HCT116 (cell line): ENCODE data around the gene G6PC2. TPM values are rescaled to one million over a fixed set of nuclear protein-coding genes. Genes with fewer than 3 reads are reported as not detected.
"Not testable (repeated sequence)": the region's sequence is repeated elsewhere in the genome, so short reads cannot be mapped to it uniquely, and the experiment has no call there.

Source experiments
- ATAC-seq: fragments of 200-7000 bp; cut with Tn5 transposase; 2 replicates; pipeline ENCODE4 v1.9.1; 2020; ENCODE audit warnings: mild to moderate bottlenecking, moderate library complexity
- BruUV-seq: library from RNA; stranded (reverse); fragments of 400-500 nt; replicated peaks from 2 replicates; lab custom pipeline; 2021; lab: Mats Ljungman, UMichigan
- CTCF ChIA-PET: fragments of 300-600 bp; sonication (Branson Sonifier 250); formaldehyde crosslinking; loops from one replicate; lab custom pipeline; 2021; ENCODE audit warnings: antibody characterized with exemption; lab: Charles Lee
- POLR2A ChIA-PET: fragments of 300-600, 350-600 bp; sonication (Branson Sonifier 250); formaldehyde crosslinking; loops from one replicate; lab custom pipeline; 2021; ENCODE audit warnings: antibody characterized with exemption; lab: Charles Lee
- RAD21 ChIA-PET, 2 experiments: fragments of 300-600 bp; sonication (Branson Sonifier 250); formaldehyde crosslinking; loops; one replicate each; lab custom pipeline; 2023; ENCODE audit warnings: low total read pairs in 2 of 2; ENCODE audit not compliant: uncharacterized antibody in 2 of 2, unreplicated experiment in 2 of 2, low non-redundant PET in 1 of 2; lab: Charles Lee
- DNase-seq: peaks from one replicate; pipeline ENCODE4 v3.0.0-alpha.2; 2010; ENCODE audit warnings: low read depth, low spot score
- H2AFZ ChIP-seq: fragments of 200-600 bp; shearing (Covaris generic), sonication (generic); 2 replicates; pipeline ENCODE4 v1.6.1; 2017; ENCODE audit warnings: low read depth, mixed run types, mixed read lengths, antibody characterized with exemption, low read length; ENCODE audit not compliant: poor library complexity, severe bottlenecking
- H3K27ac ChIP-seq: 2 replicates; pipeline ENCODE4 v1.5.1; 2012; ENCODE audit warnings: low read depth, low read length
- H3K27me3 ChIP-seq: fragments of 200-600 bp; sonication (generic); 2 replicates; pipeline ENCODE4 v1.6.1; 2016; ENCODE audit warnings: mixed run types, low read length, mixed read lengths; ENCODE audit not compliant: insufficient read depth
- H3K36me3 ChIP-seq, 2 experiments: fragments of 200-500 bp in 1 of 2; fragments of 200-600 bp in 1 of 2; sonication (Bioruptor generic) in 1 of 2; sonication (generic) in 1 of 2; 2 replicates each; pipeline versions ENCODE4 v1.5.1 to v1.6.1; 2014 to 2016; ENCODE audit warnings: low read length in 2 of 2, inconsistent platforms in 1 of 2, mixed read lengths in 1 of 2, mixed run types in 1 of 2; ENCODE audit not compliant: insufficient read depth in 2 of 2, control insufficient read depth in 1 of 2
- H3K4me1 ChIP-seq, 2 experiments: fragments of 200-600 bp in 1 of 2; sonication (generic) in 1 of 2; 2 replicates each; pipeline versions ENCODE4 v1.5.1 to v1.6.1; 2012 to 2017; ENCODE audit warnings: low read length in 2 of 2, inconsistent platforms in 1 of 2, mild to moderate bottlenecking in 1 of 2, mixed read lengths in 1 of 2, mixed run types in 1 of 2, moderate library complexity in 1 of 2; ENCODE audit not compliant: insufficient read depth in 2 of 2, control insufficient read depth in 1 of 2
- H3K4me2 ChIP-seq: fragments of 200-600 bp; sonication (generic); 2 replicates; pipeline ENCODE4 v1.6.1; 2017; ENCODE audit warnings: mixed run types, low read length, mixed read lengths
- H3K4me3 ChIP-seq, 2 experiments: fragments of 200-600 bp in 1 of 2; sonication (generic) in 1 of 2; replicated peaks in 1 of 2; 2 replicates each; pipeline ENCODE4 v1.5.1; 2011 to 2016; ENCODE audit warnings: low read length in 2 of 2, control low read depth in 1 of 2, low read depth in 1 of 2, mild to moderate bottlenecking in 1 of 2, mixed read lengths in 1 of 2, mixed run types in 1 of 2
- H3K79me2 ChIP-seq: fragments of 200-600 bp; sonication (generic); 2 replicates; pipeline ENCODE4 v1.6.1; 2017; ENCODE audit warnings: mild to moderate bottlenecking, mixed run types, low read length, moderate library complexity, mixed read lengths; ENCODE audit not compliant: insufficient read depth
- H3K9ac ChIP-seq: fragments of 200-600 bp; sonication (generic); 2 replicates; pipeline ENCODE4 v1.6.1; 2016; ENCODE audit warnings: low read length, mixed read lengths
- H3K9me2 ChIP-seq: fragments of 200-600 bp; sonication (generic), shearing (Covaris generic); 2 replicates; pipeline ENCODE4 v1.6.1; 2017; ENCODE audit warnings: mixed run types, mild to moderate bottlenecking, moderate library complexity; ENCODE audit not compliant: insufficient read depth
- H3K9me3 ChIP-seq, 2 experiments: fragments of 200-500 bp in 1 of 2; fragments of 200-600 bp in 1 of 2; sonication (Bioruptor generic) in 1 of 2; sonication (generic) in 1 of 2; 2 replicates each; pipeline ENCODE4 v1.6.1; 2014 to 2017; ENCODE audit warnings: low read length in 2 of 2, mixed read lengths in 2 of 2, inconsistent platforms in 1 of 2, low read depth in 1 of 2, mild to moderate bottlenecking in 1 of 2, mixed run types in 1 of 2, moderate library complexity in 1 of 2; ENCODE audit not compliant: control insufficient read depth in 1 of 2, insufficient read depth in 1 of 2
- H4K20me1 ChIP-seq: fragments of 200-600 bp; sonication (generic), shearing (Covaris generic); 2 replicates; pipeline ENCODE4 v1.6.1; 2017; ENCODE audit warnings: mixed run types, mild to moderate bottlenecking, moderate library complexity; ENCODE audit not compliant: insufficient read depth
- intact Hi-C: fragments of 100-400 bp; cut with micrococcal nuclease; formaldehyde crosslinking; loops from 2 replicates; pipeline ENCODE4 v1.10.0; 2022
- total RNA-seq: library from RNA; stranded (reverse); gene quantifications from one replicate; pipeline ENCODE4 v1.2.1, GENCODE V29; 2021; ENCODE audit not compliant: unreplicated experiment

Gene G6PC2
- total RNA-seq, 1 experiment from 2014 or later: not detected

- RAD21 ChIA-PET, POLR2A ChIA-PET, H3K4me1 ChIP-seq, H3K4me3 ChIP-seq, H3K4me2 ChIP-seq, H3K27ac ChIP-seq, H3K9ac ChIP-seq, H3K27me3 ChIP-seq, H3K9me3 ChIP-seq, BruUV-seq, H3K36me3 ChIP-seq, H3K9me2 ChIP-seq, H3K79me2 ChIP-seq, DNase-seq, intact Hi-C loops, ATAC-seq, H2AFZ ChIP-seq, H4K20me1 ChIP-seq, CTCF ChIA-PET: not testable (repeated sequence)
Measured at GRCh38 chr2:168867164-168867563, 33.9 kb upstream of the G6PC2 start.

GRCh38 chr2:168870369-168870768 is 30.7 kb upstream of the G6PC2 start:
- H3K27me3 ChIP-seq, ATAC-seq, H3K4me2 ChIP-seq, H3K4me3 ChIP-seq, H3K79me2 ChIP-seq, intact Hi-C loops, POLR2A ChIA-PET, H3K9me3 ChIP-seq, DNase-seq, H4K20me1 ChIP-seq, H3K27ac ChIP-seq, RAD21 ChIA-PET, H3K9ac ChIP-seq, CTCF ChIA-PET, H2AFZ ChIP-seq, H3K9me2 ChIP-seq, H3K4me1 ChIP-seq, BruUV-seq: not testable (repeated sequence)
- H3K36me3 ChIP-seq: peaks cover 0 to 20% of the 10 kb centered on the region in 2 experiments; a peak in 3 of 4 replicates

- CTCF ChIA-PET, BruUV-seq: not testable (repeated sequence)
Measured at GRCh38 chr2:168870824-168871223, 30.3 kb upstream of the G6PC2 start.

More at GRCh38 chr2:168870824-168871223, 30.3 kb upstream of the G6PC2 start:
- H3K4me1 ChIP-seq, POLR2A ChIA-PET, H2AFZ ChIP-seq, intact Hi-C loops, RAD21 ChIA-PET, ATAC-seq, H4K20me1 ChIP-seq, H3K9ac ChIP-seq, H3K27me3 ChIP-seq, H3K27ac ChIP-seq, H3K9me3 ChIP-seq, DNase-seq, H3K4me2 ChIP-seq, H3K9me2 ChIP-seq, H3K4me3 ChIP-seq: not testable (repeated sequence)
- H3K79me2 ChIP-seq: peaks cover 12% of the 10 kb centered on the region; the same call in 1 of the 2 replicates
- H3K36me3 ChIP-seq: peaks cover 0 to 20% of the 10 kb centered on the region in 2 experiments; a peak in 3 of 4 replicates
